Spinal cord (tissue), 10 donors: ENCODE measurements around the gene OSBP2. TPM values are rescaled to one million over a fixed set of nuclear protein-coding genes. Genes with fewer than 3 reads are reported as not detected.

Experiments
- DNase-seq, 6 donors: peaks; one replicate each; pipeline versions ENCODE4 v3.0.0 to v3.0.0-alpha.2; 2013 to 2015; ENCODE audit warnings: low spot score in 6 of 6, low read depth in 4 of 6
- H3K27ac ChIP-seq: one replicate; pipeline ENCODE4 v1.5.1; 2013; ENCODE audit warnings: low read depth, low read length, control low read depth
- H3K27me3 ChIP-seq: one replicate; pipeline ENCODE4 v1.6.1; 2013; ENCODE audit warnings: low read length; ENCODE audit not compliant: control insufficient read depth, insufficient read depth
- H3K36me3 ChIP-seq: one replicate; pipeline ENCODE4 v1.6.1; 2013; ENCODE audit warnings: low read length; ENCODE audit not compliant: control insufficient read depth, insufficient read depth
- H3K4me1 ChIP-seq: one replicate; pipeline ENCODE4 v1.6.1; 2013; ENCODE audit warnings: low read length; ENCODE audit not compliant: control insufficient read depth, insufficient read depth
- H3K4me3 ChIP-seq: one replicate; pipeline ENCODE4 v1.5.1; 2013; ENCODE audit warnings: low read depth, low read length, control low read depth
- H3K9me3 ChIP-seq: one replicate; pipeline ENCODE4 v1.6.1; 2013; ENCODE audit warnings: low read length; ENCODE audit not compliant: control insufficient read depth, insufficient read depth
- WGBS: methylation state at CpG from one replicate; pipeline ENCODE4 v1.1.5; 2013; ENCODE audit warnings: missing lambda C conversion rate; ENCODE audit not compliant: insufficient coverage; 5-methylcytosine and 5-hydroxymethylcytosine counted together
- polyA plus RNA-seq, 2 donors: library from polyadenylated mRNA; unstranded; fragments of 120-200 nt; gene quantifications; one replicate each; pipeline ENCODE4 v1.2.1, GENCODE V29; 2013; ENCODE audit not compliant: insufficient read length in 2 of 2
- total RNA-seq, 2 donors: library from RNA; depleted of rRNA in 1 of 2; stranded (reverse); fragments of 120-200 nt in 1 of 2; fragments of >200 nt in 1 of 2; gene quantifications; one replicate each; pipeline versions ENCODE4 v1.2.3 to v1.2.4, GENCODE V29; 2013 to 2014
- donor health status: healthy.

OSBP2 gene
- total and polyA plus RNA-seq, 4 donors = 20.7 to 25.0 (median 22.4) TPM

GRCh38 chr22:30749849-30750248 lies 55.2 kb downstream of the OSBP2 start:
- Histone ChIP-seq H3K36me3 (no peaks in the 10 kb centered on the region), H3K27ac (no peak overlapping the region), H3K4me1 (peaks cover 5% of the 10 kb centered on the region), H3K4me3 (no peak overlapping the region), H3K9me3 (no peaks in the 10 kb centered on the region), H3K27me3 (no peaks in the 10 kb centered on the region)
- WGBS = 85% methylated on average over 5 of the region's 6 CpGs
- no peak for DNase-seq

GRCh38 chr22:30751529-30751928 lies 56.9 kb downstream of the OSBP2 start:
- Histone ChIP-seq H3K4me1 (peaks cover 9% of the 10 kb centered on the region), H3K36me3 (no peaks in the 10 kb centered on the region), H3K9me3 (no peaks in the 10 kb centered on the region), H3K4me3 (no peak overlapping the region), H3K27me3 (no peaks in the 10 kb centered on the region), H3K27ac (no peak overlapping the region)
- DNase-seq = no peak
- 90% methylated on average over 6 of the region's 10 CpGs for WGBS

- H3K4me1 ChIP-seq = peaks cover 9% of the 10 kb centered on the region
- peaks cover 2% of the 10 kb centered on the region for H3K36me3 ChIP-seq
- no peak for DNase-seq
- no peak overlapping the region for H3K27ac ChIP-seq
- no CpG with 5 or more reads among the region's 1 CpG for WGBS
- H3K4me3 ChIP-seq = no peak overlapping the region
- no peaks in the 10 kb centered on the region for H3K9me3 ChIP-seq
- H3K27me3 ChIP-seq = no peaks in the 10 kb centered on the region
Observed at GRCh38 chr22:30752771-30753170, 58.1 kb downstream of the OSBP2 start.

GRCh38 chr22:30753701-30754100 lies 59.0 kb downstream of the OSBP2 start:
- Histone ChIP-seq H3K4me1 (peaks cover 9% of the 10 kb centered on the region), H3K27me3 (no peaks in the 10 kb centered on the region), H3K36me3 (peaks cover 2% of the 10 kb centered on the region), H3K9me3 (no peaks in the 10 kb centered on the region), H3K4me3 (no peak overlapping the region), H3K27ac (no peak overlapping the region)
- no peak for DNase-seq
- WGBS = no CpG with 5 or more reads among the region's 2 CpGs

GRCh38 chr22:30754521-30754920 lies 59.8 kb downstream of the OSBP2 start:
- Histone ChIP-seq H3K4me1 (peaks cover 9% of the 10 kb centered on the region), H3K27ac (no peak overlapping the region), H3K9me3 (no peaks in the 10 kb centered on the region), H3K36me3 (peaks cover 2% of the 10 kb centered on the region), H3K27me3 (no peaks in the 10 kb centered on the region), H3K4me3 (no peak overlapping the region)
- whole genome bisulfite sequencing = 92% methylated on average over 4 of the region's 4 CpGs
- no peak for DNase-seq

- Histone ChIP-seq H3K27ac (no peak overlapping the region), H3K4me1 (peaks cover 9% of the 10 kb centered on the region), H3K36me3 (peaks cover 2% of the 10 kb centered on the region), H3K4me3 (no peak overlapping the region), H3K27me3 (no peaks in the 10 kb centered on the region), H3K9me3 (no peaks in the 10 kb centered on the region)
- 51% methylated on average over 6 of the region's 8 CpGs for WGBS
- peak; percentile 26 to 92 (median 54) for DNase-seq
Observed at GRCh38 chr22:30754971-30755758, 60.5 kb downstream of the OSBP2 start.

GRCh38 chr22:30755759-30756124 lies 61.1 kb downstream of the OSBP2 start:
- H3K36me3 ChIP-seq = peaks cover 2% of the 10 kb centered on the region
- no peak overlapping the region for H3K27ac ChIP-seq
- H3K9me3 ChIP-seq = no peaks in the 10 kb centered on the region
- DNase-seq = no peak
- no peaks in the 10 kb centered on the region for H3K27me3 ChIP-seq
- 88% methylated on average over 7 of the region's 7 CpGs for WGBS
- H3K4me1 ChIP-seq = peaks cover 9% of the 10 kb centered on the region
- no peak overlapping the region for H3K4me3 ChIP-seq

GRCh38 chr22:30763815-30764673 lies 69.4 kb downstream of the OSBP2 start:
- no peak overlapping the region for H3K27ac ChIP-seq
- no peaks in the 10 kb centered on the region for H3K27me3 ChIP-seq
- no peak overlapping the region for H3K4me3 ChIP-seq
- no peaks in the 10 kb centered on the region for H3K36me3 ChIP-seq
- DNase-seq = peak; percentile 17 to 93 (median 48)
- no peaks in the 10 kb centered on the region for H3K9me3 ChIP-seq
- WGBS = 24% methylated on average over 4 of the region's 12 CpGs
- peaks cover 5% of the 10 kb centered on the region for H3K4me1 ChIP-seq

GRCh38 chr22:30767661-30768060 lies 73.0 kb downstream of the OSBP2 start:
- Histone ChIP-seq H3K4me1 (peaks cover 11% of the 10 kb centered on the region), H3K27me3 (no peaks in the 10 kb centered on the region), H3K9me3 (no peaks in the 10 kb centered on the region), H3K27ac (no peak overlapping the region), H3K36me3 (peaks cover 4% of the 10 kb centered on the region), H3K4me3 (no peak overlapping the region)
- WGBS = 48% methylated on average over 6 of the region's 6 CpGs
- DNase-seq = no peak
